Measurements from ENCODE around the gene CLIP1.

DNA sequence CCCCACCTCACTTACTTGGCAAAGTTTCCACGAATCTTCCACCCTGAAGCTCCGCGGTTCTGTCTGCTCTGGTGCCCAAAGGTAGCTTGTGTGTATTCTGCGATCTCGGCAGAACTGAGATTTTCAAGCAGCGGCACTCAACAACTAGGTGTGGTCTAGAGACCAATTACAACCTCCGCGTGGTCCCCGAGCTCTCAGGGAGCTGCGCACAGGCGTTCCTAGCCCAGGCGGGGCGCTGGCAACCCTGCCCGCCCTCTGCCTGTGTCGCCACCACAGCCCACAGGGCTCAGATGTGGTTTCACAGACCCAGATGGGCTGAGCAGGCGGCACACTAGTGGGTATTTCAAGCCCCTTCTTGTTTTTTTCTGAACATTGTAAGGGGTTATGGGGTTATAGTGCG, 195.1 kb downstream of the CLIP1 start:
- TF ChIP-seq YY1 (IDR thresholded peaks at IDR 0.05; ENCODE audit: insufficient read depth, insufficient read length) (no peak), SUZ12 (IDR thresholded peaks at IDR 0.05; ENCODE audit: extremely low read depth, insufficient read depth, insufficient read length) (no peak)

Measured in NT2/D1 (cell line).